K562 (cell line): ENCODE data around the gene CDKL4. TPM values are rescaled to one million over a fixed set of nuclear protein-coding genes. Genes with fewer than 3 reads are reported as not detected.

Experiments
- CGGBP1 ChIP-seq: fragments of 250-450 bp; sonication (Bioruptor Pico); IDR thresholded peaks from 2 replicates; pipeline ENCODE4 v1.9.0; 2021; ENCODE audit warnings: mild to moderate bottlenecking
- CHD7 ChIP-seq: fragments of 200-600 bp; sonication (generic); IDR thresholded peaks from one replicate; pipeline ENCODE4 v1.6.1; 2012; ENCODE audit warnings: mild to moderate bottlenecking, low read depth, low read length, inconsistent platforms
- E2F4 ChIP-seq: sonication (generic); formaldehyde crosslinking; IDR thresholded peaks from 2 replicates; pipeline ENCODE4 v1.8.0; 2022; ENCODE audit warnings: mild to moderate bottlenecking, low read depth, missing genetic modification reagents
- HLTF ChIP-seq: fragments of 450-650 bp; IDR thresholded peaks from 2 replicates; pipeline ENCODE4 v1.6.1; 2016
- HMGN3 ChIP-seq: IDR thresholded peaks from 2 replicates; pipeline ENCODE4 v1.6.1; 2011; ENCODE audit warnings: borderline replicate concordance, low read depth, mild to moderate bottlenecking, mixed read lengths, low read length; ENCODE audit not compliant: insufficient read length; ENCODE audit errors: extremely low read depth
- STAG1 ChIP-seq: sonication (generic); formaldehyde crosslinking; IDR thresholded peaks from 2 replicates; pipeline ENCODE4 v1.5.0; 2020; ENCODE audit warnings: missing genetic modification reagents, borderline replicate concordance
- TCF15 ChIP-seq: fragments of 250-450 bp; sonication (Bioruptor Pico); IDR thresholded peaks from 2 replicates; pipeline ENCODE4 v1.8.0; 2022; ENCODE audit warnings: moderate library complexity, mild to moderate bottlenecking, inconsistent platforms
- TFE3 ChIP-seq: fragments of 450-650 bp; formaldehyde crosslinking; IDR thresholded peaks from 2 replicates; pipeline ENCODE4 v1.4.0; 2020; ENCODE audit warnings: mild to moderate bottlenecking, mixed read lengths
- USF2 ChIP-seq: sonication (generic); formaldehyde crosslinking; IDR thresholded peaks from 2 replicates; pipeline ENCODE4 v1.5.0; 2020; ENCODE audit warnings: missing genetic modification reagents
- polyA plus RNA-seq, 8 experiments: library from polyadenylated mRNA; depleted of rRNA in 4 of 8; stranded (reverse) in 5 of 8; unstranded in 3 of 8; fragments of >200 nt; fragmentation: Nextera tagmentation in 2 of 8; fragmentation: Illumina TruSeq in 1 of 8; extraction: Ambion mirVana in 2 of 8; extraction: Trizol in 1 of 8; gene quantifications; 2 replicates each; pipeline versions ENCODE4 v1.2.1 to v1.2.3, GENCODE V29; 2011 to 2014; ENCODE audit warnings: inconsistent platforms in 1 of 8, missing spikeins in 1 of 8
- total RNA-seq, 7 experiments: library from RNA; depleted of rRNA in 6 of 7; stranded (reverse); fragments of >200 nt in 6 of 7; fragmentation: Illumina TruSeq in 2 of 7; extraction: Trizol in 2 of 7; gene quantifications; 2 replicates each; pipeline versions ENCODE4 v1.2.1 to v1.2.3, GENCODE V29; 2011 to 2021; ENCODE audit warnings: low replicate concordance in 1 of 7

CDKL4 gene
- total and polyA plus RNA-seq, 9 of the 15 experiments (the other 6 are each of a cell fraction or from before 2014, with no cell fraction given), result not detected

- TF ChIP-seq CHD7, result no peak
- TF ChIP-seq STAG1 (CRISPR knock-in tag), result no peak
- TF ChIP-seq USF2 (CRISPR knock-in tag), result no peak
- no peak for TF ChIP-seq TCF15 (CRISPR knock-in tag)
- TF ChIP-seq HLTF, result no peak
- no peak for TF ChIP-seq HMGN3
- no peak for TF ChIP-seq CGGBP1 (CRISPR knock-in tag)
- no peak for TF ChIP-seq TFE3 (CRISPR knock-in tag)
- no peak for TF ChIP-seq E2F4
- TF ChIP-seq, all 486 proteins: peak for 0
These were observed 16.3 kb upstream of the CDKL4 start (continued) for GRCh38 chr2:39260087-39260486.
